HEK293 (cell line): Measurements from ENCODE around the gene KCNH8.
"Not testable (repeated sequence)": the region's sequence is repeated elsewhere in the genome, so short reads cannot be mapped to it uniquely, and the experiment has no call there.

ENCODE experiments used
- CTCF ChIA-PET: fragments of 350-600 bp; formaldehyde crosslinking; extraction: SDS; loops from one replicate; lab custom pipeline; 2021; ENCODE audit warnings: antibody characterized with exemption; lab: Yijun Ruan, JAX
- POLR2A ChIA-PET: fragments of 300-600 bp; formaldehyde crosslinking; extraction: SDS; loops from one replicate; lab custom pipeline; 2020; ENCODE audit warnings: antibody characterized with exemption, inconsistent platforms; lab: Yijun Ruan, JAX
- H3K27ac ChIP-seq: fragments of 200-500 bp; sonication (Bioruptor generic); 2 replicates; pipeline ENCODE4 v1.5.1; 2014; ENCODE audit warnings: low read depth, low read length, control low read depth, inconsistent platforms; ENCODE audit errors: extremely low read depth
- H3K36me3 ChIP-seq, 2 experiments: fragments of 200-500 bp in 1 of 2; sonication (Bioruptor generic) in 1 of 2; 1 replicate in 1 of 2; 2 replicates in 1 of 2; pipeline ENCODE4 v1.5.1; 2014 to 2017; ENCODE audit warnings: inconsistent platforms in 2 of 2, low read length in 2 of 2; ENCODE audit not compliant: control insufficient read depth in 2 of 2, insufficient read depth in 1 of 2
- H3K4me1 ChIP-seq: fragments of 200-500 bp; sonication (Bioruptor generic); 2 replicates; pipeline ENCODE4 v1.5.1; 2014; ENCODE audit warnings: mild to moderate bottlenecking, low read length, inconsistent platforms; ENCODE audit not compliant: control insufficient read depth, insufficient read depth
- H3K4me3 ChIP-seq: 2 replicates; pipeline ENCODE4 v1.5.1; 2011; ENCODE audit warnings: low read depth, mild to moderate bottlenecking, control low read depth, low read length, moderate library complexity
- H3K9me3 ChIP-seq: fragments of 200-500 bp; sonication (Bioruptor generic); 2 replicates; pipeline ENCODE4 v1.5.1; 2014; ENCODE audit warnings: low read depth, low read length, inconsistent platforms; ENCODE audit not compliant: control insufficient read depth, insufficient read depth
- HIC1 ChIP-seq: fragments of 450-650 bp; formaldehyde crosslinking; IDR thresholded peaks from 2 replicates; pipeline ENCODE4 v1.5.1; 2016; ENCODE audit warnings: missing biosample characterization, missing genetic modification characterization
- SALL2 ChIP-seq: fragments of 450-650 bp; formaldehyde crosslinking; IDR thresholded peaks from 2 replicates; pipeline ENCODE4 v1.5.0; 2017; ENCODE audit warnings: missing biosample characterization, mild to moderate bottlenecking, missing genetic modification characterization, borderline replicate concordance
- SETDB1 ChIP-seq: IDR thresholded peaks from one replicate; pipeline ENCODE4 v1.6.1; 2017; ENCODE audit warnings: mild to moderate bottlenecking, low read length, moderate library complexity, mixed read lengths; ENCODE audit not compliant: insufficient read length
- SP3 ChIP-seq: fragments of 450-650 bp; formaldehyde crosslinking; IDR thresholded peaks from 2 replicates; pipeline ENCODE4 v1.5.1; 2016; ENCODE audit warnings: missing biosample characterization, missing genetic modification characterization
- WT1 ChIP-seq: fragments of 450-650 bp; formaldehyde crosslinking; IDR thresholded peaks from 2 replicates; pipeline ENCODE4 v1.5.1; 2016; ENCODE audit warnings: missing biosample characterization, missing genetic modification characterization
- YY2 ChIP-seq: fragments of 450-650 bp; formaldehyde crosslinking; IDR thresholded peaks from 2 replicates; pipeline ENCODE4 v1.5.1; 2016; ENCODE audit warnings: missing biosample characterization, missing genetic modification characterization
- ZBTB17 ChIP-seq: fragments of 450-650 bp; formaldehyde crosslinking; IDR thresholded peaks from 2 replicates; pipeline ENCODE4 v1.5.1; 2016; ENCODE audit warnings: missing biosample characterization, missing genetic modification characterization
- ZNF114 ChIP-seq: fragments of 450-650 bp; formaldehyde crosslinking; IDR thresholded peaks from 2 replicates; pipeline ENCODE4 v1.5.0; 2017; ENCODE audit warnings: missing biosample characterization, missing genetic modification characterization
- ZNF184 ChIP-seq: fragments of 450-650 bp; IDR thresholded peaks from 2 replicates; pipeline ENCODE4 v1.5.1; 2018; ENCODE audit warnings: missing biosample characterization, mild to moderate bottlenecking, missing genetic modification characterization
- ZNF211 ChIP-seq: fragments of 450-650 bp; formaldehyde crosslinking; IDR thresholded peaks from 2 replicates; pipeline ENCODE4 v1.5.1; 2016; ENCODE audit warnings: low read depth, missing biosample characterization, missing genetic modification characterization
- ZNF239 ChIP-seq: fragments of 450-650 bp; formaldehyde crosslinking; IDR thresholded peaks from 2 replicates; pipeline ENCODE4 v1.5.1; 2016; ENCODE audit warnings: missing biosample characterization, missing genetic modification characterization
- ZNF548 ChIP-seq: fragments of 450-650 bp; formaldehyde crosslinking; IDR thresholded peaks from 2 replicates; pipeline ENCODE4 v1.5.1; 2016; ENCODE audit warnings: missing biosample characterization, missing genetic modification characterization
- ZNF629 ChIP-seq: fragments of 450-650 bp; formaldehyde crosslinking; IDR thresholded peaks from 2 replicates; pipeline ENCODE4 v1.5.1; 2017; ENCODE audit warnings: missing biosample characterization, missing genetic modification characterization
- ZNF785 ChIP-seq: fragments of 450-650 bp; formaldehyde crosslinking; IDR thresholded peaks from 2 replicates; pipeline ENCODE4 v1.5.1; 2016; ENCODE audit warnings: missing biosample characterization, missing genetic modification characterization
- TF ChIP-seq, protein P1 (sequence below): fragments of 450-650 bp; formaldehyde crosslinking; IDR thresholded peaks from 2 replicates; pipeline ENCODE4 v1.5.1; 2016; ENCODE audit warnings: missing biosample characterization, missing genetic modification characterization, borderline replicate concordance
- TF ChIP-seq, protein P2 (sequence below): fragments of 450-650 bp; formaldehyde crosslinking; IDR thresholded peaks from 2 replicates; pipeline ENCODE4 v1.5.1; 2016; ENCODE audit warnings: missing biosample characterization, missing genetic modification characterization

KCNH8 gene

DNA sequence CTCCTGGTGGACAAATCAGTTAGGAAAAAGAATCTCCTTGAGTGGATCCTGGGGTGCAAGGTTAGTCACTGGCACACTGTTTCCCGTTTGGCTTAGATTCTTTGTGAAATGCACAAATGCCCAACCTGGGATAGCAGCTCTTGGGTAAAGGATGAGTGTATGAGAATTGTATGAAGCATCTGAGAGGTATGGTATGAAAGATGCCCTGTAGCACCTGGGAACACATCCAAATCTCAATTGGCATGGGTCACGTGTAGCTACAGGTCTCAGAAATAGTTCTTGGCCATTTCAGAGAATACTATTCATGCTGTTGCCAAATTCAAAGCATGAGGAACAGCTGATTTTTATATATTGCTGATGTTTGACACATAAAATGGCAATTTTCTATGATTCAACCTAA, 84.3 kb downstream of the KCNH8 start (continued):
- TF ChIP-seq, protein P1, sequence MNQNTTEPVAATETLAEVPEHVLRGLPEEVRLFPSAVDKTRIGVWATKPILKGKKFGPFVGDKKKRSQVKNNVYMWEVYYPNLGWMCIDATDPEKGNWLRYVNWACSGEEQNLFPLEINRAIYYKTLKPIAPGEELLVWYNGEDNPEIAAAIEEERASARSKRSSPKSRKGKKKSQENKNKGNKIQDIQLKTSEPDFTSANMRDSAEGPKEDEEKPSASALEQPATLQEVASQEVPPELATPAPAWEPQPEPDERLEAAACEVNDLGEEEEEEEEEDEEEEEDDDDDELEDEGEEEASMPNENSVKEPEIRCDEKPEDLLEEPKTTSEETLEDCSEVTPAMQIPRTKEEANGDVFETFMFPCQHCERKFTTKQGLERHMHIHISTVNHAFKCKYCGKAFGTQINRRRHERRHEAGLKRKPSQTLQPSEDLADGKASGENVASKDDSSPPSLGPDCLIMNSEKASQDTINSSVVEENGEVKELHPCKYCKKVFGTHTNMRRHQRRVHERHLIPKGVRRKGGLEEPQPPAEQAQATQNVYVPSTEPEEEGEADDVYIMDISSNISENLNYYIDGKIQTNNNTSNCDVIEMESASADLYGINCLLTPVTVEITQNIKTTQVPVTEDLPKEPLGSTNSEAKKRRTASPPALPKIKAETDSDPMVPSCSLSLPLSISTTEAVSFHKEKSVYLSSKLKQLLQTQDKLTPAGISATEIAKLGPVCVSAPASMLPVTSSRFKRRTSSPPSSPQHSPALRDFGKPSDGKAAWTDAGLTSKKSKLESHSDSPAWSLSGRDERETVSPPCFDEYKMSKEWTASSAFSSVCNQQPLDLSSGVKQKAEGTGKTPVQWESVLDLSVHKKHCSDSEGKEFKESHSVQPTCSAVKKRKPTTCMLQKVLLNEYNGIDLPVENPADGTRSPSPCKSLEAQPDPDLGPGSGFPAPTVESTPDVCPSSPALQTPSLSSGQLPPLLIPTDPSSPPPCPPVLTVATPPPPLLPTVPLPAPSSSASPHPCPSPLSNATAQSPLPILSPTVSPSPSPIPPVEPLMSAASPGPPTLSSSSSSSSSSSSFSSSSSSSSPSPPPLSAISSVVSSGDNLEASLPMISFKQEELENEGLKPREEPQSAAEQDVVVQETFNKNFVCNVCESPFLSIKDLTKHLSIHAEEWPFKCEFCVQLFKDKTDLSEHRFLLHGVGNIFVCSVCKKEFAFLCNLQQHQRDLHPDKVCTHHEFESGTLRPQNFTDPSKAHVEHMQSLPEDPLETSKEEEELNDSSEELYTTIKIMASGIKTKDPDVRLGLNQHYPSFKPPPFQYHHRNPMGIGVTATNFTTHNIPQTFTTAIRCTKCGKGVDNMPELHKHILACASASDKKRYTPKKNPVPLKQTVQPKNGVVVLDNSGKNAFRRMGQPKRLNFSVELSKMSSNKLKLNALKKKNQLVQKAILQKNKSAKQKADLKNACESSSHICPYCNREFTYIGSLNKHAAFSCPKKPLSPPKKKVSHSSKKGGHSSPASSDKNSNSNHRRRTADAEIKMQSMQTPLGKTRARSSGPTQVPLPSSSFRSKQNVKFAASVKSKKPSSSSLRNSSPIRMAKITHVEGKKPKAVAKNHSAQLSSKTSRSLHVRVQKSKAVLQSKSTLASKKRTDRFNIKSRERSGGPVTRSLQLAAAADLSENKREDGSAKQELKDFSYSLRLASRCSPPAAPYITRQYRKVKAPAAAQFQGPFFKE (tag by site-specific recombination): no peak
- TF ChIP-seq, protein P2, sequence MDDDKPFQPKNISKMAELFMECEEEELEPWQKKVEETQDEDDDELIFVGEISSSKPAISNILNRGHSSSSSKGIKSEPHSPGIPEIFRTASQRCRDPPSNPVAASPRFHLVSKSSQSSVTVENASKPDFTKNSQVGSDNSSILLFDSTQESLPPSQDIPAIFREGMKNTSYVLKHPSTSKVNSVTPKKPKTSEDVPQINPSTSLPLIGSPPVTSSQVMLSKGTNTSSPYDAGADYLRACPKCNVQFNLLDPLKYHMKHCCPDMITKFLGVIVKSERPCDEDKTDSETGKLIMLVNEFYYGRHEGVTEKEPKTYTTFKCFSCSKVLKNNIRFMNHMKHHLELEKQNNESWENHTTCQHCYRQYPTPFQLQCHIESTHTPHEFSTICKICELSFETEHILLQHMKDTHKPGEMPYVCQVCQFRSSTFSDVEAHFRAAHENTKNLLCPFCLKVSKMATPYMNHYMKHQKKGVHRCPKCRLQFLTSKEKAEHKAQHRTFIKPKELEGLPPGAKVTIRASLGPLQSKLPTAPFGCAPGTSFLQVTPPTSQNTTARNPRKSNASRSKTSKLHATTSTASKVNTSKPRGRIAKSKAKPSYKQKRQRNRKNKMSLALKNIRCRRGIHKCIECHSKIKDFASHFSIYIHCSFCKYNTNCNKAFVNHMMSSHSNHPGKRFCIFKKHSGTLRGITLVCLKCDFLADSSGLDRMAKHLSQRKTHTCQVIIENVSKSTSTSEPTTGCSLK: no peak
- TF ChIP-seq ZNF629 (no peak), HIC1 (tag by site-specific recombination) (no peak), YY2 (no peak), ZNF114 (tag by site-specific recombination) (no peak), WT1 (tag by site-specific recombination) (no peak), ZNF548 (tag by site-specific recombination) (no peak), ZNF785 (tag by site-specific recombination) (no peak), ZNF184 (tag by site-specific recombination) (no peak), SALL2 (tag by site-specific recombination) (no peak), ZNF211 (tag by site-specific recombination) (no peak), ZNF239 (tag by site-specific recombination) (no peak), SP3 (tag by site-specific recombination) (no peak), SETDB1 (no peak), ZBTB17 (tag by site-specific recombination) (no peak)

GRCh38 chr3:19233882-19234784, 85.8 kb downstream of the KCNH8 start:
- CTCF ChIA-PET, H3K4me1 ChIP-seq, POLR2A ChIA-PET, H3K27ac ChIP-seq, H3K4me3 ChIP-seq, H3K9me3 ChIP-seq, H3K36me3 ChIP-seq: not testable (repeated sequence)
